T-helper 2 cell (primary cell): ENCODE results near the gene ALG12.
A peak's percentile ranks its signal among the peaks of the same experiment; 100 is the strongest.

Experiments
- DNase-seq, 5 experiments: peaks; one replicate each; pipeline versions ENCODE4 v3.0.0 to v3.0.0-alpha.2; 2012 to 2022

Gene ALG12

DNA sequence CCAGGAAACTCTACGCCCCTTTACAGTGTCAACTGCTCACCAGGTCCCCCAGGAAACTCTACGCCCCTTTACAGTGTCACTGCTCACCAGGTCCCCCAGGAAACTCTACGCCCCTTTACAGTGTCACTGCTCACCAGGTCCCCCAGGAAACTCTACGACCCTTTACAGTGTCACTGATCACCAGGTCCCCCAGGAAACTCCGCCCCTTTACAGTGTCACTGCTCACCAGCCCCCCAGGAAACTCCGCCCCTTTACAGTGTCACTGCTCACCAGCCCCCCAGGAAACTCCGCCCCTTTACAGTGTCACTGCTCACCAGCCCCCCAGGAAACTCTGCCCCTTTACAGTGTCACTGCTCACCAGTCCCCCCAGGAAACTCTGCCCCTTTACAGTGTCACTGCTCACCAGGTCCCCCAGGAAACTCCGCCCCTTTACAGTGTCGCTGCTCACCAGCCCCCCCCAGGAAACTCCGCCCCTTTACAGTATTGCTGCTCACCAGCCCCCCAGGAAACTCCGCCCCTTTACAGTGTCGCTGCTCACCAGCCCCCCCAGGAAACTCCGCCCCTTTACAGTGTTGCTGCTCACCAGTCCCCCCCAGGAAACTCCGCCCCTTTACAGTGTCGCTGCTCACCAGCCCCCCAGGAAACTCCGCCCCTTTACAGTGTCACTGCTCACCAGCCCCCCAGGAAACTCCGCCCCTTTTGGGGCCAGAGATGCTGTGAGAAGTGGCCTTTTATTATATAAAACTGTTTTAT, 27.0 kb upstream of the ALG12 start:
- DNase-seq = peak in 3 of 5 experiments; percentile 54 to 90 (median 60)

DNA sequence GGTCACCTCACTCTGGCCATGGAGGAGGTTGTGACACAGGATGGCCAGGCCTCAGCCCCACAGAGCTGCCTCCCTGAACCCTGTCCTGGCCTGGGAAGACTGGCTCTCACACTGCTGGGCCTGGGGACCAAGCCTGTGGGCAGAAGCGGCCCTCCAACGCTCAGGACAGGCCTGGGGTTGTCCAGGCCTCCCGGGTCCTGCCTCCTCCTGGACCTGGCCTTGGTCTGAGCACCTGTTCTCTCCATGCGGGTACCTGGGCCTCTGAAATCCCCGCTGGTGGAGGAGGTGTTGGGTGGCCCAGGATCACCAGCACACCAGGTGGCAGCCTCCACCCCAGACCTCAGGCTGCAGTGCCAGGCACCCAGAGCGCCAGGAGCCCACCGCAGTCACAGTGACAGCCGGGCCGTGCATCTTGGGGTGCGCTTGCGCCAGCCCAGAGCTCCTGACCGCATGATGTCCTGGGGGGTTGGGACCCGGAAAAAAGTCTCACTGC, 26.2 kb upstream of the ALG12 start:
- no peak for DNase-seq

GRCh38 chr22:49943771-49944398, 25.6 kb upstream of the ALG12 start:
- no peak for DNase-seq

GRCh38 chr22:49943405-49943765, 25.1 kb upstream of the ALG12 start:
- no peak for DNase-seq

GRCh38 chr22:49942565-49943404, 24.5 kb upstream of the ALG12 start:
- DNase-seq = no peak

GRCh38 chr22:49941507-49942316, 23.5 kb upstream of the ALG12 start:
- no peak for DNase-seq

DNA sequence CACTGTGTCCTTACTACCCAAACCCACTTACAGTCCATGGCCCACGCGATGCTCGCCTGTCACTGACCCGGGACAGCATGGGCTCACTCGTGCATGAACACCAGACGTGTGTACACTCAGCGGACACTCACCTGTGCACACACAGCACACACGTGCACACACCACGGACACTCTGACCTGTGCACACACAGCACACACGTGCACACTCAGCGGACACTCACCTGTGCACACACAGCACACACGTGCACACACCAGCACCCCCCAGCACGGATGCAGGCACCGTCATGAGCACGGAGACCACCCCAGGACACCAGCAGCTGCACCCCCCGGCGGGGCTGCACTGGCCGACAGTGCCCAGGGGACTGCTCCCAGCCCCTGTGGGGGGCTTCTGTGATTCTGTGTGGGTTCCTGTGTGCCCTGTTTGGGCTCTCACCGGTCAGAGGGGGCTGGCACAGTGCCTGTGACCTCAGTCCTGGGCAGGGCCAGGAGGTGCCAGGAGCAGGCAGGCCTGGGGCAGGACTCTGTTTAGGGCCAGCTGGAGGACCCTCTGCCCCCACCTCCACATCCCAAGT, 20.4 kb upstream of the ALG12 start:
- DNase-seq = no peak

DNA sequence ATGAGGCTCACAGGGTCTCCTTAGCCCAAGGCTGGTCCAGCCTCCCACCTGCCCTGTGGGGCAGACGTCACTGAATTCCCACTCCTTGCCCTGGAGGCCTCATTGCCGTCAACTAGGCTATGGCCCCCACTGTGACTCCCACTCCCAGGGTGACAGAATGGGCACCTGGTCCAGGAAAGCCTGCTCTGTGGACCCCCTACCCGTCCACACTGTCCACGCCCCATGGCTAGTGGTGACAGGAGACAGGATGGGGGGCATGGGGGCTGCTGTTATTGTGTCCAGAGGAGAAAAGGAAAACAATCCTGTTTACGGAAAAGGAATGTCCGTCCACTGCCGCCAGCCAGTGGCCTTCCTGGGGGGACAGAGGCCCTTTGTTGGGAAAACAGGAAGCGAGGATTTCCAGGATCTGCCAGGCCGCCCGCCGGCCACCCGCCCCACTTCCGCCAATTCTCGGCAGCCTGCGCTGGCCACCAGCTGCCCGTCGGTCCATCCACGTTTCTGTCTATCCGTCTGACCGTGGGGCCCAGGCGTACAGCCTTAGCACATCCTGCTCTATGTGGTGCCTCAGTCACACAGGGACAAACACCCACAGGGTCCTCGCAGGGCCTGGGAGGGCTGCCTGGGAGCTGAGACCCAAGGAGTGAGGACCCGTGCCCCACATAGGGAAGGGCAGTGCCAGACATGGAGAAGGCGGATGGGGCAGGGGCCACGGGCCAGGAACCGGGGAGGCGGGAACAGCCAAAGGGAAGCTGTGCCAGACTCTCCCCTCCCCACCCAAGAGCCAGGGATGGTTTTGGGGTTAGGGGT, 19.7 kb upstream of the ALG12 start:
- DNase-seq = no peak

DNA sequence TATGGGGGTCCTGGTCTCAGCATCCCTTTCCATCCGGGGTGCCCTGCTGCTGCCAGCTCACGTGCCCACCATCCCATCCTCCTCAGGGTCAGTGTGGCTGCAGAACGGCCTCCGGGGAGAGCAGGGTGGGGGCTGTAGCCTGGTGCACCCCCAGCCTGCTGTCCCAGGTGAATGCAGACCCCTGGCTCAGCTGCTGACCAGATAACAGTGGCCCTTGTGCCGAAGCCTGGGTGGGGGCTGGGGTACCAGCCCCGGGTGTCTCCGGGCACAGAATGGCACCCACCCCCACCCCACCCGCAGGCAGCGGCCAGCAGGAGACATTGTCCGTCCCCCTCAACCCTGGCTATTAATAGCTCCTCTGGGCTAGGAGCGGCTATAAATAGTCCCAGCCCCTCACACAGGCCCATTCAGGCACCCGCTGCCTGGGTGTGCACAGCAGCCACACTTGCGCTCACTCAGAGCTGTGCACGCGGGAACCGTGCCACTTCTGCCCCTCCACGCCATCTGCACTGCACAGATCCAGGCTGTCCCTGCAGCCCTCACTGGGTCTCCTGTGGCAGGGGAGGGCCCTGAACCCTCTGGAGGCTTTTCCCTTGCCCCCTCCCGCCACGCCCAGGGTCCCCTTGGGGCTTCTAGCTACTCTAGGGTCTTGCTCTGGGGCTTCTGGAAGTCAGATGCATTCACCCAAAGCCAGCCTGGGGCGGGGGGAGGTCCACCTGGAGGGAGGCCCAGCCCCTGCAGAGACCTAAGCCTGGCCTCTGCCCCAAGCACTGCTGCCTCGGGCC, 18.9 kb upstream of the ALG12 start:
- no peak for DNase-seq

DNA sequence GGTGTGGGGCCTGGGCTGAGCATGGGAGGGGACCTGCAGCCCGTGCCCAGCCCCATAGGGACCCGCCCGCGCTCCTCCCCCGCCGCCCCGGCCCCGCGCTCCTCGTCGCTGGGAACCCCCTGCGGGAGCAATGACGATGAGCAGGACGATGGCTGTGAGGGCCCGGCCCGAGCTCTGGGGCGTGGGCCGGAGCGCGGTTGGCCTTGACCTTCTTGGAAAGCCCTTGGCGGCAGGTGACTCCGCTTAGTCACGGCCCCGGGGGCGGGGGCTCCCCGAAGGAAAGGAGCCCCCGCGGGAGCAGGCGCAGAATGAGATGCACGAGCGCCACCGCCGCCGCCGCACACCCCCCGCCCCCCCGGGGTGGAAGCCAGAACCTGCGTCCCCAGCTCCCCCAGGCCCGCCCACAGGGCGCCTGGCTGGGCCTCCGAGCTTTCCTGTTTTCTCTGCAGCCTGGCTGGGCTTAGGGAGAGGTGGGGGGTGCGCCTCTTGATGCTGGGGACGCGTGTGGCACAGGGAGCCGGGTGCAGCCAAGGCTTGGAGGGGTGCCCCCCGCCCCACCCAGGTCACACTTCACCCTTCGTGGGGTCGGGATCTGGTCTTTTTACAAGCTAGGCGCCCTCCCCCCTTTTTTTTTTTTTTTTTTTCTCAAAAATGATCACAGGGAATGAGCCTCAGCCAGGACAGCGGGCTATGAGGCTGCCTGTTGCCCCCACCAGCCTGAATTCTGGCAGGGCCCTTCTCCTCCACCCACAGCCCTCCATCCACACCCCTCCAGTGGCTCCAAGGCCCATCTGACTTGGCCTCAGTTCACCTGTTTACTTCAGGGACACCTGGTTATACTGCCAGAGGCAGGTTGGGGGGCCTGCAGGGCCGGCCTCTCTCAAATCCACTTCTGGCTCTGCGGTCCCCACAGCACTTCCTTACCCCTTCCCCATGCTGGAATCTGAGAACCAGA, 18.1 kb upstream of the ALG12 start:
- peak; percentile 86 to 93 (median 89) for DNase-seq

DNA sequence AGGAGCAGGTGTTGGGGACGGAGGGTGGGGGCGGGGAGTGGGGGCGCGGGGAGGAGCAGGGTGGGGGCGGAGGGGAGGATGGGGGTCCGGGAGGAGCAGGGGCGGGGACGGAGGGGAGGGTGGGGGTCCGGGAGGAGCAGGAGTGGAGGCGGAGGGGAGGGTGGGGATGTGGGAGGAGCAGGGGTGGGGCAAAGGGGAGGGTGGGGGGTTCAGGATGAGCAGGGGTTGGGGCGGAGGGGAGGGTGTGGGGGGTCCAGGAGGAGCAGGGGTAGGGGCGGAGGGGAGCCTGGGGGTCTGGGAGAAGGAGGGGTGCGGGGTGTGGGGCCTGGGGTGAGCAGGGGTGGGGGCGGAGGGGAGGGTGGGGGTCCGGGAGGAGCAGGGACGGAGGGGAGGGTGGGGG, 17.3 kb upstream of the ALG12 start:
- no peak for DNase-seq

DNA sequence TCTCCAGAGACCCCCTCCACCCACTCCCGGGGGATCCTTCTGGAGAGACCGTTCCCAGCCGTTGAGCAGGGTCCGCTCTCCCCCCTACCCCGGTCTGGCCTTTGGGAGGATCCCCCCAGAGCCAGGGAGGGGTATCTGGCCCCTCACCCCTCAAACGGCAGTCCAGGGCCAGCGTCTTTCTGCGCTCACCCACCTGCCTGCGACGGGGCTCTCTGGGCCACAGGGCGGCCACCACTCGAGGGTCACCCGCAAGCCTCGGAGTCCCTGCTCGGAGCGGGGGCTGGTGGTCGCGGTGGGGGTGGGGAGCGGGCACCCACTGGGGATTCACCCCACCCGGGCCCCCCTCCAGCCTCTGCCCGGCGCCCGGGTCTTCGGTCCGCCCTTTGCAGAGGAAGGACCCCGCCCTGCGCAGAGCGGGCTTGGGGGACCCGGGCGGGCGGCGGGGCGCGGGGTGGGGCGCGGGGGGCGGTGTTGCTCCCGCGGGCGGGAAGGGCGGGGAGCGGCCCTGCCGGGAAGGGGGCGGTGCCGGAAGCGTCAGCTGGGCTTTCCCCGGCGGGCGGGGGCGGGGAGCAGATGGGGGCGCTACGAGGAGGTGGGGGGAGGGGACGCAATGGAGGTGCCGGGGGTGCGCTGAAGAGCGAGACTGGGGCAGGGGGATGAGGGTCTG, 16.8 kb upstream of the ALG12 start:
- DNase-seq = peak; percentile 65 to 91 (median 77)

DNA sequence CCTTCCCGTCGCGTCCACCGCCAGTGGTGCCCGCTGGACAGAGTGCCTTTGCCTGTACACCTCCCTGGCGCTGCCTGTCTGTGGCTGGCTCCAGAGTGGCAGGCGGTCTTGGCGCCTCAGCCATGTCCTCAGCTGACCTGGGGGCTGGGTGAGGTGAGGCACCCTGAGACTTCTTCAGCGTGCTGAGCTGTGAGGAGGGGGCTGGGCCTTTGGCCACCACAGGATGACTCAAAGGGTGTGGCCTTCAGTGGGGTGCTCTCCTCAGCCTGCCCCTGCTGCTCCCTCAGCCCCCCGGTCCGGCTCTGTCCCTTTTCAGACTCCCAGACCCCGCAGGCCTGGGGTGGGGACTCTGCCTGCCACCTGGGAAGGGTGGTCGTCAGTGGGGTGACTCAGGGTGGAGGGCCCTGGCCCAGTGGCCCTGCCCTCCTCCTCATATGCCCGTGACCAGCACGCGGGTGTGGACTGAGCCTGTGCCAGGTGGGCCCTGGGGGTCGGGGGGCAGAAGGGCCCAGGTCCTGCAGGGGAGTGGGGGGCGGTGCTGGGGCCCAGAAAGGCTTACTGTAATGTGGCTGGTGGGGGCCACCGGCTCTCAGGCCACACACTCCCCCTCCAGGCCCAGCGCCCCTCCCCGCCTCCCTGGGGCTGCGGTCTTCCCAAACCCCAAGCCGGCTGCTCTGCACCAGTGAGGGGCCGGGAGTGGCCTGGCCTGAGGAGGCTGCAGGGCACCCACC, 16.1 kb upstream of the ALG12 start:
- peak in 3 of 5 experiments; percentile 27 to 41 (median 30) for DNase-seq

- no peak for DNase-seq
Observed at GRCh38 chr22:49933236-49934159, 15.3 kb upstream of the ALG12 start.

GRCh38 chr22:49930596-49931412, 12.6 kb upstream of the ALG12 start:
- DNase-seq = peak in 1 of 5 experiments; percentile 48
